ENCODE measurements around the gene DPPA2. TPM values are rescaled to one million over a fixed set of nuclear protein-coding genes. Genes with fewer than 3 reads are reported as not detected.

The DPPA2 gene
- total and polyA plus RNA-seq, 11 donors: not detected

DNA sequence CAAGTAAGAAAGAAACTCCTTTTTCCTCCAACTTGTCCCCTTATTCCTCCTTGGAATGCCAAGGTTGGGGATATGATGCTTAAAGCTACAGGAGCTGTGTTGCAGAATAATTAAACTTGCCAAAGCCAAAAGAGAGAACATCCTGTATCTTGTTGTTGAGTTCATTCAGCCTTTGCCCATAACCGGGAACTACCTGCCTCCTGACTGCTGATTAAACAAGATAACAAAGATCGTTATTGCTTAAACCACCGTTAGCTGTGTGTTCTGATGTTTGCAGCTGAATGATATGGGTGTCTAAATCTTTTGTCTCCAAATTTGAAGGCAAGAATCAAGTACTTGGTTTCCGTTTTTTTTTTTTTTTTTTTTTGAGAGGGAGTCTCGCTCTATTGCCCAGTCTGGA is 61.5 kb downstream of the DPPA2 start:
- Histone ChIP-seq H3K9me3 (no peaks in the 10 kb centered on the region), H3K27ac (no peak overlapping the region), H3K27me3 (no peaks in the 10 kb centered on the region), H3K4me1 (peaks cover 0 to 6% (median 0%) of the 10 kb centered on the region in 12 donors), H3K4me3 (no peak overlapping the region), H3K36me3 (no peaks in the 10 kb centered on the region)
- WGBS, 4 donors: 56 to 75% (median 66%) methylated on average over 4 to 5 of the region's 5 CpGs
- DNase-seq: no peak
- TF ChIP-seq, protein P1, sequence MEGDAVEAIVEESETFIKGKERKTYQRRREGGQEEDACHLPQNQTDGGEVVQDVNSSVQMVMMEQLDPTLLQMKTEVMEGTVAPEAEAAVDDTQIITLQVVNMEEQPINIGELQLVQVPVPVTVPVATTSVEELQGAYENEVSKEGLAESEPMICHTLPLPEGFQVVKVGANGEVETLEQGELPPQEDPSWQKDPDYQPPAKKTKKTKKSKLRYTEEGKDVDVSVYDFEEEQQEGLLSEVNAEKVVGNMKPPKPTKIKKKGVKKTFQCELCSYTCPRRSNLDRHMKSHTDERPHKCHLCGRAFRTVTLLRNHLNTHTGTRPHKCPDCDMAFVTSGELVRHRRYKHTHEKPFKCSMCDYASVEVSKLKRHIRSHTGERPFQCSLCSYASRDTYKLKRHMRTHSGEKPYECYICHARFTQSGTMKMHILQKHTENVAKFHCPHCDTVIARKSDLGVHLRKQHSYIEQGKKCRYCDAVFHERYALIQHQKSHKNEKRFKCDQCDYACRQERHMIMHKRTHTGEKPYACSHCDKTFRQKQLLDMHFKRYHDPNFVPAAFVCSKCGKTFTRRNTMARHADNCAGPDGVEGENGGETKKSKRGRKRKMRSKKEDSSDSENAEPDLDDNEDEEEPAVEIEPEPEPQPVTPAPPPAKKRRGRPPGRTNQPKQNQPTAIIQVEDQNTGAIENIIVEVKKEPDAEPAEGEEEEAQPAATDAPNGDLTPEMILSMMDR (IDR thresholded peaks at IDR 0.05): no peak
- no peak for TF ChIP-seq POLR2A (IDR thresholded peaks at IDR 0.05)
- ATAC-seq: no peak
- intact Hi-C loops (cut with DNase I): no loop called here

DNA sequence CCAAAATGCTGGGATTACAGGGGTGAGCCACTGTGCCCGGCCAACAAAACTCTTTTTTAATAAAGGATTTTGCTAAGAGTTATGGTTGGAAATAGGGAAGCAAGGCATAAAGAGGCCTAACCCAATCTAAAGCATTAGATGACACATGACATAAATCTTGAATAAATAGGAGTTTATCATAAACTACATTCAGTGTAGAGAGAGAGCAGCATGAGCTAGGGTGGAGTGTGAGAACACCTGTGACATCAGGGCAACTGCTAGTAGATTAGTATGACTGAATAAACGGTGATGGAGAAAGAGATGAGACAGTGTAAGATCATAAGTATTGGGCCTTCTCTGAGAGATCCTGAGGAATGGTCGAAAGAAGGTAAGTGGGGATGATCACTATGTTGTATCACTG is 63.7 kb downstream of the DPPA2 start:
- TF ChIP-seq POLR2A (IDR thresholded peaks at IDR 0.05): no peak
- TF ChIP-seq, protein P1 (IDR thresholded peaks at IDR 0.05): no peak
- no peaks in the 10 kb centered on the region for H3K27me3 ChIP-seq
- no peaks in the 10 kb centered on the region for H3K36me3 ChIP-seq
- H3K4me1 ChIP-seq: peaks cover 0 to 3% (median 0%) of the 10 kb centered on the region in 12 donors
- no peaks in the 10 kb centered on the region for H3K9me3 ChIP-seq
- intact Hi-C loops (cut with DNase I): no loop called here
- no peak for DNase-seq
- ATAC-seq: no peak
- 77 to 87% (median 79%) methylated on average over 3 of the region's 3 CpGs for WGBS, 4 donors
- no peak overlapping the region for H3K27ac ChIP-seq
- H3K4me3 ChIP-seq: no peak overlapping the region

Other genes with a start within 250 kb of the DPPA2 start
- not detected for gene MORC1, start 198.4 kb downstream of the DPPA2 start, total RNA-seq
- gene MORC1, start 198.4 kb downstream of the DPPA2 start, polyA plus RNA-seq: not detected
- not detected for gene C3orf85, start 179.8 kb downstream of the DPPA2 start, total RNA-seq
- not detected for gene C3orf85, start 179.8 kb downstream of the DPPA2 start, polyA plus RNA-seq
- gene DPPA4, start 21.0 kb upstream of the DPPA2 start, total RNA-seq: not detected
- not detected for gene DPPA4, start 21.0 kb upstream of the DPPA2 start, polyA plus RNA-seq